Mesenteric fat pad (tissue), 1 donor: ENCODE results near the gene SHISA5. TPM values are rescaled to one million over a fixed set of nuclear protein-coding genes. Genes with fewer than 3 reads are reported as not detected.

Experiments used
- DNase-seq: peaks from one replicate; pipeline ENCODE4 v3.0.0-alpha.2; 2020; ENCODE audit warnings: low spot score
- microRNA-seq: library from miRNA; unstranded; fragments of <30 nt; microRNA quantifications from one replicate; pipeline ENCODE4 v1.2.0, GENCODE V29; 2020; ENCODE audit warnings: borderline number of aligned reads
- total RNA-seq: library from RNA; stranded (reverse); fragmentation: NEBNext Ultra II Directional; extraction: Animal tissue kit (Norgen Biotek cat#: 25700); gene quantifications from one replicate; pipeline ENCODE4 v1.2.1, GENCODE V29; 2021
- donor health status: DM: yes; HTN: yes; CAD: no.

SHISA5 gene
- total RNA-seq, 1 donor from 2014 or later: 170 TPM

- DNase-seq: no peak
Measured at GRCh38 chr3:48418651-48419050, 85.3 kb downstream of the SHISA5 start.

- DNase-seq: no peak
Measured at GRCh38 chr3:48418140-48418539, 85.8 kb downstream of the SHISA5 start.

Small RNAs within 50 kb of the gene (microRNA-seq; reads per million reads assigned to microRNA genes)
- gene MIR6823: not detected

Other genes with a start within 250 kb of the SHISA5 start
- 23.9 TPM for gene NME6, start 202.8 kb downstream of the SHISA5 start, total RNA-seq
- gene SPINK8, start 170.5 kb downstream of the SHISA5 start, total RNA-seq: not detected
- not detected for gene FBXW12, start 132.0 kb downstream of the SHISA5 start, total RNA-seq
- 40.0 TPM for gene PLXNB1, start 74.1 kb downstream of the SHISA5 start, total RNA-seq
- 11.6 TPM for gene CCDC51, start 64.1 kb downstream of the SHISA5 start, total RNA-seq
- gene TMA7, start 63.9 kb downstream of the SHISA5 start, total RNA-seq: 144 TPM
- 7.2 TPM for gene ATRIP, start 57.4 kb downstream of the SHISA5 start, total RNA-seq
- gene PFKFB4, start 52.6 kb upstream of the SHISA5 start, total RNA-seq: 4.6 TPM
- gene UCN2, start 59.6 kb upstream of the SHISA5 start, total RNA-seq: not detected
- gene COL7A1, start 91.2 kb upstream of the SHISA5 start, total RNA-seq: 0.84 TPM
- 148 TPM for gene UQCRC1, start 105.5 kb upstream of the SHISA5 start, total RNA-seq
- gene TMEM89, start 117.6 kb upstream of the SHISA5 start, total RNA-seq: not detected
- gene SLC26A6, start 131.3 kb upstream of the SHISA5 start, total RNA-seq: 11.5 TPM
- gene CELSR3, start 158.7 kb upstream of the SHISA5 start, total RNA-seq: 0.64 TPM
- gene NCKIPSD, start 181.7 kb upstream of the SHISA5 start, total RNA-seq: 19.9 TPM
- 40.4 TPM for gene IP6K2, start 213.0 kb upstream of the SHISA5 start, total RNA-seq